Measurements from ENCODE around the gene B3GNT9.

The B3GNT9 gene

DNA sequence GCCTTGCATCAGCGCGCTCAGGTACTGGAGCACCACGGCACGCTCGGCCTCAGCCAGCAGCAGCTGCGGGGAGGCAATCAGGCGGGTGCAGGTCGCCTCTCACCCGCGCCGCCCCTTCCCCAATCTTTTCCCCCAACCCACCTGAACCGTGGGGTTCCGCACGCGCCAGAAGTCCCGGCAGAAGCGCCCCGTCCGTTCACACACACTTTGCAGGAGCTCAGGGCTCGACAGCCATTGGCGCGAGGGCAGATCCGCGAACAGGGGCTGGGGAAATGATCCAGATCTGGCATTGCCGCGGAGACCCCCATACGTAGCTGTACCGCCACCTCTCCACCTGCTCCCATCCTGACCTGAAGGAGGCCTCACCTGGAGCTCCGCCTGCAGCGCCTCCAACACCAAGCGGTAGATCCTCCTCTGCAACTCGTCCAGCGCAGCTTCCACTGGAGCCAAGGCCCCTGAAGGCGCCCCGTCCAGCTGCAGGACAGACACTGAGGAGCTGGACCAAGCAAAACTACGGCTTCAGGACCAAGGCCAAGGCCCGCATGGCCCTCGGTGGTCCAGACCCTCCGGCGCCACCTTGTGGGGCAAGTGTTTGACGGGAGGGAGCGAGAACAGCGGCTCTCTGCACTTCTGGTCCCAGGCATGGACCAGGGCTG, 34.3 kb upstream of the B3GNT9 start:
- DNase-seq: peak; percentile 92 to 93

DNA sequence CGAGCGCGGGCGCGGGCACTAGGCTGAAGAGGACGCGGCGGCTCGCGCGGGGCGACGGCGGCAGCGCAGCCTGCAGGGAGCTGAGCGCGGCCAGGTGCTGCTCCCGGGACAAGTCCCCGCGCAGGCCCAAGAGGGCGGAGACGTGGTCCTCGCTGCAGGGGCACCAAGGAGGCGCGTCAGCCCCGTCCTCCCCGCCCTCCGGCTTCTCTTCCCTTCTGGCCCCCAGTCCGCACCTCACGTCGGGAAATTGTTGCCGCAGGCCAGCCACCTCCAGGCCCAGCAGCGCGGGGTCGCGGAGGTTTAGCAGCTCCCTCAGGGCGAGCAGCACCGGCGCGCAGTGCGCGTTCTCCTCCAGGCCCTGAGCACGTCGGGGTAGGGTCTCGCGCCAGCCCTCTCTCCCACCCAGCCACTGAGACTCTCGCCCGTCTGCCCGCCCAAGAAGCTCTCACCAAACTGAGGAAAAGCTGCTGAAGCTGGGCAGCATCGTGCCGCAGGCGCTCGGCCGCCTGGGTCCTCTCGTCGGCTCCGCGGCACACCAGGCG, 33.7 kb upstream of the B3GNT9 start:
- no peak for DNase-seq

DNA sequence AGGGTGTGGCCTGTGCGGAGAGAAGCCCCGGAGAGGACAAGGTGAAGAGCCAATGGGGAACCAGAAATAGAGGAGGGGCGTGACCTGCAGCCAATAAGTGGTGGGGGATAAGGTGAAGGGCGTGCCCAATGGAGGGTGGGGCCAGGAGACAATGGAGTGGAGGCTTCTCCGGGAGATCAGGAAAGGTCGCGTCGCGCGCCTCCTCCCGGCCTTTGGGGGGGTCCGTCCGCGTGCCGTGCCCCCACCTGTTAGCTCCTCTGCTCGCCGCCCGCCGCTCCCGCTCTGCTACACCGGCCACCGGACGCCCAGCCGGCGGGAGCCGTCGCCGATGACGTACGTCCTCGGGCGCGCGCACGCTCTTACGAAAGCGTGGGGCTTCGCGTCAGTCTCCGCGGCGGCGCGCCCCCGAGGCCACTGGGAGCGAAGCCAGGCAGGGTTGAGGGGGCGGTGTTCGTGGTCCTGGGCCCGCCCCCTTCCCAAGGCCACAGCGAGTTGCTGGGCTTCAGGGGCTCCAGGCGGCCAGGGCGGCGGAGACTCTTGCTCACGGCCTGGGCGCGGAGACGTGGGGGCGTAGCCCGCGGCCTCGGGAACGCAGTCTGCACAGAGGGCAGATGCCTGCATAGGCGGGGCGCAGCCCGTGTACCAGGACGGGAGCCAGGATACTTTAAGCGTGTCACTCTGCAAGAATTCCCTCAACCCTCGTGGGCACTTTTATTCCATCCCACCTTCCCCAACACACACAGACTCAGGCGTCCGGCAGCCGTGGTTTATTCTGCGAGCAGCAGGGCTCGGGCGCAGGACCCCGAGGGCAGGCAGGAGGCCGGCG, 33.0 kb upstream of the B3GNT9 start, which contains the start of gene MATCAP1:
Gene MATCAP1 (minus strand): TSS at position 337 of the 826 bp plus-strand sequence. CDS start 3,353 bp downstream, outside the sequence.
- DNase-seq: peak; percentile 95 to 96

DNA sequence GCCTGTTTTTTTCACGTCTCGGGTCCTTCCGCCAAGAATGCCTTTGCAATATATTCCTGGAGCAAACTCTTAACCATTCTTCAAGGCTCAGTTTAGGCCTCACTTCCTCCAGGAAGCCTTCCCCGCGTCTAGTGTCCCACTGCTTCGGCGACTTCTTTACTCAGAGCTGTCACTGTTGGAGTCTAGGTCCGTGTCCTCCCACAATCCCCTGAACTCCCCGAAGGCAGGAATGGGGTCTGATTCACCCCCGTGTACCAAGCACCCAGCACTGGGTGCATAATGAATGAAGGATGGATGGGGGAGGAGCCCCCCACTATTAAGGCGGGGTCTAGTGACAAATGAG, 32.5 kb upstream of the B3GNT9 start:
- DNase-seq: no peak

DNA sequence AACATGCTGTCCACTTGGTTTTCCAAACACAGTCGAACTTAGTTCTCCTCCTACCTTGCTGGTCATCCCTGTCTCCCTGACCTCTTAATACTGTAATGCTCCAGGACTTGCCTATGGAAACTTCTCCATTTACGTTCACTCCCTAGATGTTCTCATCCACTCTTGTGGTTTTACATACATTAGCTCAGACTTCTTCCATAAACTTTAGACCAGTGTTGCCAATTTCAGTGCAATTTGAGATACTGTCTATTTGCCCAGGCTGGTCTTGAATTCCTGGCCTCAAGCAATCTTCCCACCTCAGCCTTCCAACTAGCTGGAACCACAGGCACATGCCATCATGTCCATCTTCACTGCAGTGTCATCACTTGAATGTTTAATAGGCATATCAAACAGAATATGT, 31.5 kb upstream of the B3GNT9 start:
- no peak for DNase-seq

DNA sequence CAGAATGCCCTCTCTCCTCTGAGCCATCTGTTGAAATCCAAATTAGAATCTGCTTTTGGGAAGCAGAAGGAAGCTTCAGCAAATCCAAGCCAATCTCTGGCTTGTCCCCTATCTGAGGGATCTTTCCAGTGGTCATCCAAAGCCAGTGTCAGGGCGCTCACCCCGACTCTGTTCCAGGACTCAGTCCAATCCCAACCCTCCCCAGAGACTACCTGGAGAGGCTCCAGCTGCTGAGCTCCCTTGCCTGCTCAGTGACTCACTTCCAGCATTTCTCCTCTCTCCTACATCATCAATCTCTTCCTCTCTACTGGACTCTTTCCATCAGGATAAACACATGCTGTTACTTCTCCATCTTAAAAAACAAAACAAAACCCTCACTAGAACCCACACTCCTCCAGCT, 30.5 kb upstream of the B3GNT9 start:
- no peak for DNase-seq

DNA sequence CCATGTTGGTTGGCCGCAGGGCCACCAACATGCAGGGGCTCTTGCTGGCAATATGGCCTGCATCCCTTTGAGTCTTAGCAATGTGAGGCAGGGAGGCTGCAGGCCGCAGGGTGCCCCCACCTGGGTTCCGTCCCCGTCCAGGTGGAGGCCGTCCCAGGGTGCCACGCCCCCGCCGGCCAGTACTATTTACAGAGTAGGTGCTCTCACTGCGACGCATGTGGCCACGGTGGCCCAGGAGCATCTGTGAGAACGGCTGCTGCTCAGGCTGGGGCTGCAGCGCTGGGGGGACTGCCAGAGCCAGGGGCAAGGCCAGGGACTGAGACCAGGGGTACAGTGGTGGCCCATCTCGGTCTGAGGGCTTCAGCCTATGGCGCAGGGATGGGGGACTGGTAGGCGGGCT, 29.4 kb upstream of the B3GNT9 start:
- no peak for DNase-seq

DNA sequence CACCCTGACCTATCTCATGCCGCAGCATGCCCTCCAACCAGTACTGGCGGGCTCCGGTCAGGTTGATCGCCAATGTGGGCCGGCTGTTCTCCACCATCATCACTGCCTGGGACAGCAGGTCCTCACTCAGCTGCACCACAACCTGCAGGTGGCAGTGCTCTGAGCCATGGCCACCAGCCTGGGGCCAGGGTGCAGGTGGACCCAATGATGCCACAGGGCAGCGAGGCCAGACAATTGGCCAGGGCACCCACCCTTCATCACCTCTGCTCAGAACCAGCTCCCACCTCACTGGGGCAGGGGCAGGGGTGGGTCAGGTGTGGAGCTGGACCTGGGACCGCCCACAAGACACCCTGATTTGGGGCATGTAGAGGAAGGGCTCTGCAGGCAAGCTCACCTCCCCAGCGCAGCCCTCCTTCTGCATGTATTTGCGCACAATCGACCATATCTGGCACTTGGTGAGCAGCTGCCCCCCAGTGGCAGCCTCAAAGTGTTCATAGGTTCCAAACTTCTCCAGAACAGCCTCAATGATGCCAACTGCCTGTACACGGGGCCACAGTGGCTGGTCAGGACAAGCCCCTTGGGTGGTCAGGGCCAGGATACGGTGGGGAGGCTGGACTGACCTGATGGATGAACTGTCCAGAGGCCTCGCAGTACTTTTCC, 28.8 kb upstream of the B3GNT9 start:
- no peak for DNase-seq

DNA sequence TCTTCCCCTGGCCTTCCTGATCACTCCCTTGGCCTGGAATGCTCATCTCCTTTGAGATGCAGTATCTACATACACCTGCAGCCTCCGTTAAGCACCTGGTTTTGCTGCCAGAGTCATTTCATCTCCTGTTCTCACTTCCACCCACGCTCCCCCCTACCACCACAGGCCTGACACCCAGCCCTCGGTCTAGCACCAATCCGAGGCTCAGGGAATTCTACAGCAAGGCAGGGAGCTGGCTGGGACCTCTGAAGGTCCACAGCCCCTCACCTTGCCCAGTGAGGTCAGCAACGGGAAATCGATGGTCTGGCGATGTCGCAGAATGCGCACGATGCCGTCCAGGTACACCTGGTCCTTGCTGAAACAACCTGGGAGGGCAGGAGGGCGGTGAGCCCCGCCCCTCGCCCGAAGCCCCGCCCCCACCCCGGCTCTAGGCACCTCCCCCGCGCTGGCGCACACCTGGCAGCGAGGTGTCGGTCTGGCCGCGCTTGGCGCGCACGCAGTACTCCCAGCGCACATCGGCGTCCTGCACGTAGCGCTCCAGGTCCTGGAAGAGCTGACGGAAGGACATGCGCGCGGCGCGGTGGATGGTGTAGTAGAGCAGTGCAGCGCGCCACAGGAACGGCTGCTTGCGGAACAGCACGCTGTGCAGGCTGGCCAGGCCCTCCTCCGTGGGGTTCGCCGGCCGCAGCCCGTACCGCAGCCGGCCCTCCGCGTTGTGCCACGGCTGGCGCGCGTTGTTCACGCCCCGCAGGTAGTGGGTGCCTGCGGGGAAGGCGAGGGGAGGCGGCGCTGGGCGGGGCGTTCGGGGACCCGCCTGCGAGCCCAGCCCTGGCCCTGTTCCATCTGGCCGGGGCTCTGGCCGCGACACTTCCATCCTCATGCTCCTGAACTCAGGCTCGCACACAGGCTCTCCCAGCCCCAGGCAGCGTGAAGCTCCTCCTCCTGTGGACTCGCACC, 27.2 kb upstream of the B3GNT9 start:
- peak; percentile 53 to 69 for DNase-seq

DNA sequence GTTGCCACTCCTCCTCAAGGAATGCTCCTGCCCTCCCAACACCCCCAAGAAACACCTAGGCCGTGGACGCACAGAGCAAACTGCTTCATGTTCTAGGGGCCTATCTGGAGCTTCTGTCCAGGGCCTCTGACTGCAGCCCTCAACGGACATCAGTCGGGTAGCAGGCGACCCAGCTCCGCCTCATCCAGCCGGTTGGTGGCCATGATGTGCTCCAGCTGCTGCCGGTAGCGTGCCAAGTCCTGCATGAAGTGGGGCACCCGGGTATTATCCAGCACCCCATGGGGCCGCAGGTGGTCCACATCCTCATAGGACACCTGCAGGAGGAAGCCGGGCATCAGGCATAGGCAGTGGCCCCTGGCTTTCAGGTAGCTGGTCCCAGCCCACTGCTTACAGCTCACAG, 25.9 kb upstream of the B3GNT9 start:
- no peak for DNase-seq

DNA sequence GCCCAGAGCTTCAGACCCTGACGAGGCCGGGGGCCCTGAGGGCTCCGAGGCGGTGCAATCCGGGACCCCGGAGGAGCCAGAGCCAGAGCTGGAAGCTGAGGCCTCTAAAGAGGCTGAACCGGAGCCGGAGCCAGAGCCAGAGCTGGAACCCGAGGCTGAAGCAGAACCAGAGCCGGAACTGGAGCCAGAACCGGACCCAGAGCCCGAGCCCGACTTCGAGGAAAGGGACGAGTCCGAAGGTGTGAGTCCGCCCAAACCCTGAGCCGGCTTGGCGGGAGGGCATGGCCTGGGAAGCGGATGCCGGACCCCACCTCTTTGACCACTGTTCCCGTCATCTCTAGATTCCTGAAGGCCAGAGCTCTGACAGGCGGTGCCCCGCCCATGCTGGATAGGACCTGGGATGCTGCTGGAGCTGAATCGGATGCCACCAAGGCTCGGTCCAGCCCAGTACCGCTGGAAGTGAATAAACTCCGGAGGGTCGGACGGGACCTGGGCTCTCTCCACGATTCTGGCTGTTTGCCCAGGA, 24.0 kb upstream of the B3GNT9 start:
- DNase-seq: no peak

DNA sequence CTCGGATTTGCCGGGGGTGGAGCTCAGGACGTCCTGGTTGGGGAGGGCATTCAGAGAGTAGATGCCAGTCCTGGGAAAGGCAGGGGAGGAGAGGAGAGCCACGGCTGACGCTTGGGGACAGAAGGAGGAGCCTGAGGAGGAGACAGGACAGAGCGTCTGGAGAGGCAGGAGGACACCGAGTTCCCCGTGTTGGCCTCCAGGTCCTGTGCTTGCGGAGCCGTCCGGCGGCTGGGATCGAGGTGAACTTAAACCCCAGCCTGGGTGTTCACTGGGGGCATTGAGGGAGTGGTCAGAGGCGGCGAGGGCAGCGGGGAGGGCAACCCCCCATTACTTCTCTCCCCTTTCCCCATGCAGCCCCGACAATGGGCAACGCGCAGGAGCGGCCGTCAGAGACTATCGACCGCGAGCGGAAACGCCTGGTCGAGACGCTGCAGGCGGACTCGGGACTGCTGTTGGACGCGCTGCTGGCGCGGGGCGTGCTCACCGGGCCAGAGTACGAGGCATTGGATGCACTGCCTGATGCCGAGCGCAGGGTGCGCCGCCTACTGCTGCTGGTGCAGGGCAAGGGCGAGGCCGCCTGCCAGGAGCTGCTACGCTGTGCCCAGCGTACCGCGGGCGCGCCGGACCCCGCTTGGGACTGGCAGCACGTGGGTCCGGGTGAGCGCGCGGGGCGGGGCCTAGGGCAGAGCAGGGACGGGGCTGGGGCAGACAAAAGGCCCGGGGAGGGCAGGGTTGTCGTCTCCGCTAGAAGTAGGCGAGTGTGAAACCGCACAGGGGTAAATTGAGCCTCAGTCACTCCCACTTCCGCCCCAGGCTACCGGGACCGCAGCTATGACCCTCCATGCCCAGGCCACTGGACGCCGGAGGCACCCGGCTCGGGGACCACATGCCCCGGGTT, 23.3 kb upstream of the B3GNT9 start:
- peak; percentile 74 to 78 for DNase-seq

DNA sequence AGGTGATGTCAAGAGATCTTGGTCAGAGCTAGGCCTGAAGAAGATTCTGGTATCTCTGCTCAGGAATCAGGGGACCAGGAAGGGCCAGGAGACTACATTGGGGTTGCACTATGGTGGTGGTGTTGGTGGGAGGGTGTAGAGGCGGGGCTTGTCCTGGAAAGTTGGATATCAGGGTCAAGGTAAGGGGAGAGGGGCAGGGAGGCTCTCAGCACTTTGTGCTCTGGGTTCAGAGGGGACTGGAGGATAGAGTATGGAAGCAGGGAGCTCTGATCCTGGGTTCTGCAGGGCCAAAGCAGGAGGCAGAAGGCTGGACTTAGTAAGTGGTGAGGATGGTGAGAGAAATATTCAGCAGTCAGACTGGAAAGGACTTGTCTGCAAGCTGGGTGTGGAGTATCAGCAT, 22.5 kb upstream of the B3GNT9 start:
- DNase-seq: no peak

DNA sequence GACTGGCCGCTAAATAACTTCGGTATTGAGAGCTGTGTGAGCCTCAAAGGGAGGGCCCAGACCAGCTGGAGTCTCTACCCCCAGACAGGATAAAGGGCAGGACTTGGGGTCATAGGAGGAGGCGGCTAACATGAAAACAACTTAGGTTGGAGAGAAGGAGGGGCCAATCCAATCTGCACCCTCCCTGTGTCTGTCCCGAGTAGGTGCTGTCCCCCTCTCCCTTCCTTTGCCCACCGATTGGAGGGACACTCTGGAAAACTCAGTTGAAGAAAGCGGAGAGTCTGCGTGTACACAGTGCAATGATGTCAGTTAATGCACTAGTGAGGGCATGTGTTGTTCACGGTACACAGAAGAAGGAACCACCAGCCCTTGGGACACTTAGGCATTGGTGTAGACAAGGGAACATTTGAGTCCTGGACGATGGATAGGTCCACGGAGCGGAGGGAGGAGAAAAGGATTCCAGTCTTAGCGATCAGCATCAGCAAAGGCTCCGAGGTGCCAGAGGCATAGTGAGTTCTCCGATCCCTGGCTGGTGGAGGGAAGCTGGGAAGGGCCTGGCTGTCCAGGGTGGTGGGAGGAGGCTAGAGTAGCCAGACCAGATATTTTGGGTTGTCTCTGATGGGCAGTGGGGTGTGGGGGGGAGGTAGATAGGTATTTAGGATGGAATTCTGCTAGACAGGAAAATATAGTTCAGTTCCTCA, 20.3 kb upstream of the B3GNT9 start:
- DNase-seq: no peak

DNA sequence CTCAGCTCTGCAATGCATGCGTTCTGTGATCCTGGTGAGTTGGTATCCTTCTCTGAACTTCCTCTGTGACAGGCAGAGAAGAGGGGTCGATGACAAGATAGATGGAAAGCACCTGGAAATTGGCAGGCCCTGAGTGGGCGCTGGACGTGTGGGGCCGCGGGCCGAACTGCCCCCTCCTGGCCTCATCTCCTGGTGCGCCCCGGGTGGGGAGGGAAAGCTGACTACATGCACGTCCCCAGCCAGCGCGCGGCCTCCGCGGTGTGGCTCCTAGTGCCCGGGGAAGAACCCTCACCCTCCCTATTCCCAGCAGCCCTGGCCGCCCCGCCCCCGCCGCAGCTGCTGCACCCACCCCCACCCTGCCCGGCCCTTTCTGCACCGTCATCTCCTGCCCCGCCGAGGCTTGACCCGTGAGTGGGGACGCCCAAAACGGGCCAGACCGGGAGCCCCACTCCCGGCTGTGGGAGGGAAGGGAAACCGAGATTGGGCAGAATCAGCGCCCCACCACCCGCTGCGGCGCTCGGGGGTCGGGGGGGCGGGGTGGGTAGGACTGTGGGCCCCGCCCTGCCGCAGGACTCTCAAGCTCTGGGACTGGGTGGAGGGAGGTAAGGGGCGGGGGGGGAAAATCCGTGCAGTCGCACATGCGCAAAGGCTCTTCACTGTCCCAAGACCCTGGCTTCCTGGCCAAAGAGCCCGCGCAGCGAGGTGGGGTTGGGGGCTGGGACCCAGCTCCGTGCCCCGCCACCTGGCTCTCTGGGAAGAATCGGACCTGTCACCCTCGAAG, 19.6 kb upstream of the B3GNT9 start, which contains the start of gene NOL3:
Gene NOL3 (plus strand): TSS at position 371 of the 781 bp plus-strand sequence.
- peak; percentile 71 to 80 for DNase-seq

DNA sequence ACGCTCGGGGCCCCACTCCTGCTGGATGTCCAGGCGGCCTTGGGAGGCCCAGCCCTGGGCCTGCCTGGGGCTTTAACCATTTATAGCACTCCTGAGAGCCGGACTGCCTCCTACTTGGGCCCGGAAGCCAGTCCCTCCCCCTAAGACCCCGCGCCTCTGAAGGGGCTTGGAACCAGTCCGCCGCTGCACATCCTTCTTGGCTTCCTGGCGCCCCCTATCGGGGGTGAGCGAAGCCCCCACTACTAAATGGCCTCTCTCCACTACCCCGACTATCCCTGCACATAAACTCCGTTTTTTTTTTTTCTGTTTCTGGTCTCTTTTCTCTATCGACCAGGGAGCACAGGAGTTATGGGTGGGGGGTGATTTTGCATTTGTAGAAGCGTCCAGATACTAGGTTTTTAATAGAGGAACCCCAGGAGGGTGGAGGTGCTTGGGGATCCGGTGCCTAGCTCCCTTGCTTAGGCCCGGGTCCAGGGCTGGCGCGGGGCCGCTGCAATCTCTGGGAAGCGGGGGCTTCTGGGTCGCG, 18.9 kb upstream of the B3GNT9 start:
- peak; percentile 64 to 66 for DNase-seq

DNA sequence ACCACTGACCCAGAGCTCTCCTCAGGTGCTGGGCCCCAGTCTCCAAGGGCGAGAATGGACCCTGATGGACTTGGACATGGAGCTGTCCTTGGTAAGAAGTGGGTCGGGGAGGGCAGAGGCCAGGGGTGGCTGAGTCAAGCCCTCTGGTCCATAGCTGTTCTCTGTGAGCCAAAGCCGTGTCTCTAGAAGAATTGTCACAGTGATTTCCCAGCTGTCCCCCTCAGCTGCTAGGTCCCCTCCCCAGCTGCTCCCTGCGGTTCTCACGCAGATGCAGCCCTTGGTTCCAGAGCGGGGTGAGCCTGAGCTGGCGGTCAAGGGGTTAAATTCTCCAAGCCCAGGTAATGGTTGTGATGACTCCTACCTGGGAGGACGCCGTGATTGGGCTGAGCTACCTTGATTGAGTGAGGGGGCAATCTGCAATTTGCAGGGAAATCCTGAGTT, 18.2 kb upstream of the B3GNT9 start:
- DNase-seq: no peak

DNA sequence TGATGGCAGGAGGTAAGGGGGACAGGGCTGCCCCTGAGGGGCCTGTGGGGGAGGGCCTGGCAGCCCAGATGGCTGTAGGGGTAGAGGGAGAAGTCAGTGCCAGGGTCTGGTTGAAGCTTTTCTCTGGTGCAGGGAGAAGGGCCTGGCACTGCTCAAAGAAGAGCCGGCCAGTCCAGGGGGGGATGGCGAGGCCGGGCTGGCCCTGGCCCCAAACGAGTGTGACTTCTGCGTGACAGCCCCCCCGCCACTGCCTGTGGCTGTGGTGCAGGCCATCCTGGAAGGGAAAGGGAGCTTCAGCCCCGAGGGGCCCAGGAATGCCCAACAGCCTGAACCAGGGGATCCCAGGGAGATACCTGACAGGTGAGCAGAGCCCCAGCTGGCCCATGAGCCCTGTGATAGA, 16.8 kb upstream of the B3GNT9 start:
- DNase-seq: no peak

DNA sequence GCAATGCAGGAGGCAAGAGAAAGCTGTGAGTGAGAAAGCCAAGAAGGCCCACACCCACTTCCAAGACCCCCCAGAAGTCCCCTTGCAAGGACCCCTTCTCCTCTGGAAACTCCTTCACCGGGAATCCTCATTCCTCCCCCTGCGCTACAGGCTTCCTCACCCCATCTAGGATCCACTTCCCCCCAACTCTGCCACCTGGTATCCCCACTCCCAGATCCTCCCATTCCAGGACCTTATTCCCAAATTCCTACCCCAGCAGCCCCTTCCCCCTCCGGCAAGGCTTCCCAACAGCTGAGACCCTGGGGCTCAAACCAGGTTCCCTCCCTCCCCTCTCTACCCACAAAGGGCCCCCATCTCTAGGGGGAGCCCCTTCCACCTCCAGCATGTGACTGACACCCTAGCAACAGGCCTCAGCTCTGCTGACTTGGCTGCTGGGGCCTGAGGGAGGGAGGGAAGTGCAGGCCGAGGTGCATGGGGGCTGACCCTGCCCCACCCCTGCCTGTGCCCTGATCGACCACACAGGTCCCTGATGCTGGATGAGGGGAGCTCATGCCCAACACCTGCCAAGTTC, 15.9 kb upstream of the B3GNT9 start:
- DNase-seq: no peak
